Gastroesophageal sphincter (tissue), 3 donors: ENCODE results near the gene PKIB.

Source experiments
- POLR2A ChIP-seq, 2 donors: fragments of 450-650 bp; IDR thresholded peaks; one replicate each; pipeline ENCODE4 v1.6.1; 2017; ENCODE audit warnings: antibody characterized with exemption in 2 of 2, mild to moderate bottlenecking in 2 of 2, moderate library complexity in 1 of 2
- TF ChIP-seq, protein P1 (sequence below), 4 experiments: fragments of 200-600 bp in 2 of 4; fragments of 450-650 bp in 2 of 4; sonication (generic) in 1 of 4; IDR thresholded peaks; one replicate each; pipeline ENCODE4 v1.5.1; 2017 to 2019; ENCODE audit warnings: antibody characterized with exemption in 4 of 4, mild to moderate bottlenecking in 2 of 4, moderate library complexity in 2 of 4

DNA sequence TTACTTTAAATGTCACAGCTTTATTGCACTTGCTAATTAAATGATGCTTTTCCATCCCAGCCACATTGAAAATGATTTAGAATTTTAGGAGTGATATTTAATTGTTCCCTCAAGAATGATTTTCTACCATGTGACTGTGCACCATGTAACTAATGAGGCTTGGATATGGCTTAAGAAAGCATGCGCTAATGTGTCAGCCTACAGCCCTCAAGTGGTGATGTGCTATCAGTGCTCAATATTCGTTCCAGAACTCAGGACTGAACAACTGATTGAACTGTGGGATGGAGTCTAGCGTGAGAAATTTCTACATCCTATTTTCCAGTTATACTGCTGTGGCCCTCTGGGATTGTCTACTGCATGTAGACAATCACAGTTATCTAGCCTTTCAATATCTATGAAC, 71.5 kb downstream of the PKIB start:
- TF ChIP-seq POLR2A (IDR thresholded peaks at IDR 0.05): no peak
- TF ChIP-seq, protein P1, sequence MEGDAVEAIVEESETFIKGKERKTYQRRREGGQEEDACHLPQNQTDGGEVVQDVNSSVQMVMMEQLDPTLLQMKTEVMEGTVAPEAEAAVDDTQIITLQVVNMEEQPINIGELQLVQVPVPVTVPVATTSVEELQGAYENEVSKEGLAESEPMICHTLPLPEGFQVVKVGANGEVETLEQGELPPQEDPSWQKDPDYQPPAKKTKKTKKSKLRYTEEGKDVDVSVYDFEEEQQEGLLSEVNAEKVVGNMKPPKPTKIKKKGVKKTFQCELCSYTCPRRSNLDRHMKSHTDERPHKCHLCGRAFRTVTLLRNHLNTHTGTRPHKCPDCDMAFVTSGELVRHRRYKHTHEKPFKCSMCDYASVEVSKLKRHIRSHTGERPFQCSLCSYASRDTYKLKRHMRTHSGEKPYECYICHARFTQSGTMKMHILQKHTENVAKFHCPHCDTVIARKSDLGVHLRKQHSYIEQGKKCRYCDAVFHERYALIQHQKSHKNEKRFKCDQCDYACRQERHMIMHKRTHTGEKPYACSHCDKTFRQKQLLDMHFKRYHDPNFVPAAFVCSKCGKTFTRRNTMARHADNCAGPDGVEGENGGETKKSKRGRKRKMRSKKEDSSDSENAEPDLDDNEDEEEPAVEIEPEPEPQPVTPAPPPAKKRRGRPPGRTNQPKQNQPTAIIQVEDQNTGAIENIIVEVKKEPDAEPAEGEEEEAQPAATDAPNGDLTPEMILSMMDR (IDR thresholded peaks at IDR 0.05): no peak
